ENCODE results near the gene NOD2.

GRCh38 chr16:50667497-50668367 lies 25.7 kb upstream of the NOD2 start:
- TF ChIP-seq CTCF (IDR thresholded peaks at IDR 0.05) (no peak), POLR2AphosphoS5 (IDR thresholded peaks at IDR 0.05) (no peak)

Measured in transverse colon (tissue), 4 donors.